ENCODE measurements around the gene SLC7A11.

SLC7A11 gene

DNA sequence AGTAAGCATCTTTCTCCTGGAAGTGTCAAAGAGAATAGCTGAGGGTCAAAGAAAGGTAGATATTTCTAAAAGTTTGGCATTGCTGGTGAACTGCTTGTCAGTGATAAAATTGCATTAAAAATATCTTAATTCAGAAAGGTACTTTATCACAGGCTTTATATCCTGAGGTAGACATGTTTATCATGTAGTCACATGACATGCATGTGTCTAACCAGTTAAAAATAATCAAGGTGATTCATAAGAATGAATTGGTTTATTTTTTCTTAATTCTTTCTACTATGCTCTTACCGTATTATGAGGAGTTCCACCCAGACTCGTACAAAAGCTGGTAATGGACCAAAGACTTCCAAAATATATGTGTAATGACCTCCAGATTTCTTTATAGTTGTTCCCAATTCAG is 6.1 kb downstream of the SLC7A11 start:
- no peak overlapping the region for H3K27ac ChIP-seq
- TF ChIP-seq CTCF (conservative IDR thresholded peaks at IDR 0.05), result no peak
- no peak for TF ChIP-seq ZFX (IDR thresholded peaks at IDR 0.05)

GRCh38 chr4:138235419-138235952 is 6.7 kb downstream of the SLC7A11 start:
- TF ChIP-seq CTCF (conservative IDR thresholded peaks at IDR 0.05) (no peak), ZFX (IDR thresholded peaks at IDR 0.05) (no peak)
- H3K27ac ChIP-seq, result no peak overlapping the region

GRCh38 chr4:138234248-138234647 is 7.9 kb downstream of the SLC7A11 start:
- no peak overlapping the region for H3K27ac ChIP-seq
- TF ChIP-seq ZFX (IDR thresholded peaks at IDR 0.05) (no peak), CTCF (conservative IDR thresholded peaks at IDR 0.05) (no peak)

DNA sequence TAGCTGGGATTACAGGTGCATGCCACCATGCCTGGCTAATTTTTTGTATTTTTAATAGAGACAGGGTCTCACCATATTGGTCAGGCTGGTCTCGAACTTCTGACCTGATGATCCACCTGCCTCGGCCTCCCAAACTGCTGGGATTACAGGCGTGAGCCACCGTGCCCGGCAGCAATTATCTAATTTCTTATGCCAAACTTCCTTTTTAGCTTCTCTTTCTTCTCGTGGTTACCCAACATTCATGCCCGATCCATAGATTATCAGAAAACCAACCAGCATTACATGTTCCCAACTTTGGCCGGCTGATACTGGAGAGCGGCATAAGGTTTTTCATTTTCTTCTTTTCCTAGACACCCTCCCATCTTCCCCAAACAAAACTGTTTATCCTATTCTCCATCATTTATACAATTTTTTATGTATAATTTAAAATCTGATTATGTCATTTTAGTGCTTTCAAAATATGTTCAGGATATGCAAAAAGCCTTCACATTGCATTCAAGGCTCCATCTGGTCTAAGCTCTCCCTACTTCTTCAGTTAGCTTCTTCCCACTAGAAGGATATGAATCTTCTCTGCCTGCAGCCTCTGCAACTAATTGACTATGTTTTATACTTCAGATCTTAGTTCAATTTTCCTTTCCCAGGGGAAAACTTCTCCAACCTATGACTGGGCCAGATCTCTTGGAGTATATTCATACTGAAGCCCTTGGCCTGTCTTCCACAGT is 8.7 kb downstream of the SLC7A11 start:
- H3K27ac ChIP-seq, result no peak overlapping the region
- TF ChIP-seq ZFX (IDR thresholded peaks at IDR 0.05) (no peak), CTCF (conservative IDR thresholded peaks at IDR 0.05) (no peak)

GRCh38 chr4:138232364-138232763 is 9.8 kb downstream of the SLC7A11 start:
- TF ChIP-seq ZFX (IDR thresholded peaks at IDR 0.05) (no peak), CTCF (conservative IDR thresholded peaks at IDR 0.05) (no peak)
- no peak overlapping the region for H3K27ac ChIP-seq

- H3K27ac ChIP-seq, result no peak overlapping the region
- TF ChIP-seq CTCF (conservative IDR thresholded peaks at IDR 0.05), result no peak
- no peak for TF ChIP-seq ZFX (IDR thresholded peaks at IDR 0.05)
Observed at GRCh38 chr4:138230048-138230447, 12.1 kb downstream of the SLC7A11 start.

DNA sequence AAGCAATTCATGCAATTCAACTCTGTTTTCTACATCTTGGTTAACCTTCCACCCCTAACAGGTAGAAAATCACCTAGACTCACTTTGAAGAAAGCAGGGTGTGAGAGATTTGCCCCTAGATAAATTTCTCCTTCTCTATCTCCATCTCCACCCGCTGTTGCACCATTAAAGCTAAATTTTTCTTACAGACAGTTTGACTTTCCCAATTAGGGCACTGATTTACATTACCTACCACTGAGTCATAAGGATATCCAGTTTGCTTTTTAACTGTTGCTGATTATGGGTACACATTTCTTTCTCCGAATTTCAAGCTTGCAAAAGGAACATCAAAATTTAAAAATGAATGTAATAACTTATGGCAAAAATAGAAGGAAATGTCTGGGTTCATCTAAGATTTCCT is 13.0 kb downstream of the SLC7A11 start:
- TF ChIP-seq ZFX (IDR thresholded peaks at IDR 0.05), result no peak
- no peak for TF ChIP-seq CTCF (conservative IDR thresholded peaks at IDR 0.05)
- no peak overlapping the region for H3K27ac ChIP-seq

Data from C4-2B (cell line).